H9 (cell line): ENCODE data around the gene EIF2D. TPM values are rescaled to one million over a fixed set of nuclear protein-coding genes. Genes with fewer than 3 reads are reported as not detected.

Source experiments
- DNase-seq: peaks from one replicate; pipeline ENCODE4 v3.0.0-alpha.2; 2017
- H2AFZ ChIP-seq: one replicate; pipeline ENCODE4 v1.6.1; 2013; ENCODE audit warnings: mild to moderate bottlenecking, low read length, control low read depth, moderate library complexity
- H2AK5ac ChIP-seq: 2 replicates; pipeline ENCODE4 v1.6.1; 2013; ENCODE audit warnings: low read length, control low read depth, mixed read lengths; ENCODE audit not compliant: insufficient read length
- H2BK120ac ChIP-seq: one replicate; pipeline ENCODE4 v1.6.1; 2013; ENCODE audit warnings: low read depth, mild to moderate bottlenecking, low read length, control low read depth, inconsistent platforms; ENCODE audit not compliant: poor library complexity, severe bottlenecking
- H2BK12ac ChIP-seq: 2 replicates; pipeline ENCODE4 v1.6.1; 2013; ENCODE audit warnings: low read length, control low read depth, mixed read lengths, low read depth; ENCODE audit not compliant: insufficient read length
- H2BK15ac ChIP-seq: 2 replicates; pipeline ENCODE4 v1.6.1; 2013; ENCODE audit warnings: low read depth, low read length, control low read depth
- H2BK20ac ChIP-seq: one replicate; pipeline ENCODE4 v1.6.1; 2013; ENCODE audit warnings: low read depth, mild to moderate bottlenecking, low read length, control low read depth, inconsistent platforms; ENCODE audit not compliant: poor library complexity, severe bottlenecking
- H2BK5ac ChIP-seq: 2 replicates; pipeline ENCODE4 v1.6.1; 2013; ENCODE audit warnings: low read length, control low read depth, mixed read lengths; ENCODE audit not compliant: insufficient read length
- H3K14ac ChIP-seq: 2 replicates; pipeline ENCODE4 v1.6.1; 2013; ENCODE audit warnings: low read length, control low read depth; ENCODE audit not compliant: insufficient read depth
- H3K18ac ChIP-seq: 2 replicates; pipeline ENCODE4 v1.6.1; 2013; ENCODE audit warnings: low read depth, mild to moderate bottlenecking, mixed read lengths, low read length, control low read depth; ENCODE audit not compliant: insufficient read length
- H3K23ac ChIP-seq: 2 replicates; pipeline ENCODE4 v1.6.1; 2013; ENCODE audit warnings: low read length, control low read depth, mixed read lengths, low read depth; ENCODE audit not compliant: insufficient read length
- H3K23me2 ChIP-seq: 2 replicates; pipeline ENCODE4 v1.6.1; 2013; ENCODE audit warnings: low read depth, mild to moderate bottlenecking, mixed read lengths, low read length, control low read depth; ENCODE audit not compliant: insufficient read length, poor library complexity, severe bottlenecking
- H3K27ac ChIP-seq: 2 replicates; pipeline ENCODE4 v1.5.1; 2013; ENCODE audit warnings: low read length, control low read depth, mixed read lengths, low read depth; ENCODE audit not compliant: insufficient read length
- H3K27me3 ChIP-seq: 2 replicates; pipeline ENCODE4 v1.6.1; 2013; ENCODE audit warnings: low read length, control low read depth, inconsistent platforms; ENCODE audit not compliant: insufficient read depth
- H3K4ac ChIP-seq: 2 replicates; pipeline ENCODE4 v1.6.1; 2013; ENCODE audit warnings: low read depth, mild to moderate bottlenecking, control low read depth, inconsistent platforms, low read length, moderate library complexity
- H3K4me1 ChIP-seq: 2 replicates; pipeline ENCODE4 v1.6.1; 2013; ENCODE audit warnings: low read length, control low read depth, inconsistent platforms; ENCODE audit not compliant: insufficient read depth
- H3K4me2 ChIP-seq: 2 replicates; pipeline ENCODE4 v1.6.1; 2013; ENCODE audit warnings: low read length, control low read depth, mixed read lengths; ENCODE audit not compliant: insufficient read length, insufficient read depth
- H3K56ac ChIP-seq: 2 replicates; pipeline ENCODE4 v1.6.1; 2013; ENCODE audit warnings: low read depth, mild to moderate bottlenecking, mixed read lengths, low read length, control low read depth; ENCODE audit not compliant: insufficient read length
- H3K79me1 ChIP-seq: 2 replicates; pipeline ENCODE4 v1.6.1; 2013; ENCODE audit warnings: low read depth, mild to moderate bottlenecking, moderate library complexity, low read length, control low read depth, inconsistent platforms; ENCODE audit not compliant: insufficient read depth, poor library complexity, severe bottlenecking
- H3K79me2 ChIP-seq: 2 replicates; pipeline ENCODE4 v1.6.1; 2013; ENCODE audit warnings: low read length, control low read depth, inconsistent platforms; ENCODE audit not compliant: insufficient read depth
- H3K9ac ChIP-seq: 2 replicates; pipeline ENCODE4 v1.6.1; 2013; ENCODE audit warnings: low read length, control low read depth, mixed read lengths; ENCODE audit not compliant: insufficient read length; ENCODE audit errors: extremely low read depth
- H3K9me3 ChIP-seq: one replicate; pipeline ENCODE4 v1.6.1; 2013; ENCODE audit warnings: low read depth, low read length, inconsistent platforms; ENCODE audit not compliant: control insufficient read depth
- H3T11ph ChIP-seq: one replicate; pipeline ENCODE4 v1.6.1; 2013; ENCODE audit warnings: mild to moderate bottlenecking, low read length, control low read depth, inconsistent platforms
- H4K20me1 ChIP-seq: one replicate; pipeline ENCODE4 v1.6.1; 2013; ENCODE audit not compliant: control insufficient read depth, insufficient read length, insufficient read depth
- H4K5ac ChIP-seq: 2 replicates; pipeline ENCODE4 v1.6.1; 2013; ENCODE audit warnings: low read depth, mild to moderate bottlenecking, mixed read lengths, low read length, control low read depth; ENCODE audit not compliant: insufficient read length
- H4K8ac ChIP-seq: replicated peaks from 2 replicates; pipeline ENCODE4 v1.6.1; 2013; ENCODE audit warnings: low read length, control low read depth, mixed read lengths, low read depth; ENCODE audit not compliant: insufficient read length
- H4K91ac ChIP-seq: 2 replicates; pipeline ENCODE4 v1.6.1; 2013; ENCODE audit warnings: low read depth, mild to moderate bottlenecking, moderate library complexity, mixed read lengths, low read length, control low read depth; ENCODE audit not compliant: insufficient read length
- H3K27ac Mint-ChIP-seq, 3 experiments: 2 replicates in 2 of 3; 3 replicates in 1 of 3; pipeline ENCODE4 v1.8.0; 2020 to 2021; ENCODE audit warnings: mixed read lengths in 3 of 3, mild to moderate bottlenecking in 1 of 3, moderate library complexity in 1 of 3
- H3K27me3 Mint-ChIP-seq: 2 replicates; pipeline ENCODE4 v1.8.0; 2021; ENCODE audit warnings: low read depth, mild to moderate bottlenecking, moderate library complexity, mixed read lengths
- H3K36me3 Mint-ChIP-seq, 3 experiments: 2 replicates in 2 of 3; 3 replicates in 1 of 3; pipeline ENCODE4 v1.8.0; 2020 to 2021; ENCODE audit warnings: low read depth in 3 of 3, mixed read lengths in 3 of 3; ENCODE audit not compliant: insufficient read depth in 1 of 3
- H3K4me1 Mint-ChIP-seq, 2 experiments: 2 replicates each; pipeline ENCODE4 v1.8.0; 2020; ENCODE audit warnings: mixed read lengths in 2 of 2
- H3K4me3 Mint-ChIP-seq, 2 experiments: 2 replicates in 1 of 2; 3 replicates in 1 of 2; pipeline ENCODE4 v1.8.0; 2020 to 2021; ENCODE audit warnings: mild to moderate bottlenecking in 2 of 2, mixed read lengths in 2 of 2, moderate library complexity in 1 of 2
- H3K9me3 Mint-ChIP-seq, 2 experiments: 2 replicates in 1 of 2; 3 replicates in 1 of 2; pipeline ENCODE4 v1.8.0; 2020; ENCODE audit warnings: mild to moderate bottlenecking in 2 of 2, mixed read lengths in 2 of 2, moderate library complexity in 1 of 2
- WGBS: extraction: QIAGEN DNeasy Blood & Tissue Kit; methylation state at CpG from one replicate; pipeline ENCODE4 v1.1.7; 2013; ENCODE audit warnings: missing lambda C conversion rate, low lambda C conversion rate, mixed read lengths; ENCODE audit not compliant: insufficient read length; ENCODE audit errors: extremely low coverage; 5-methylcytosine and 5-hydroxymethylcytosine counted together
- total RNA-seq: library from RNA; stranded (reverse); gene quantifications from 2 replicates; pipeline ENCODE4 v1.2.1, GENCODE V29; 2021
- TF ChIP-seq, protein P1 (sequence below): fragments of 200-600 bp; sonication (generic); conservative IDR thresholded peaks from 3 replicates; pipeline ENCODE4 v1.8.0; 2021; ENCODE audit warnings: antibody characterized with exemption, mild to moderate bottlenecking

Gene EIF2D
- total RNA-seq, 1 experiment from 2014 or later: 35.8 TPM

DNA sequence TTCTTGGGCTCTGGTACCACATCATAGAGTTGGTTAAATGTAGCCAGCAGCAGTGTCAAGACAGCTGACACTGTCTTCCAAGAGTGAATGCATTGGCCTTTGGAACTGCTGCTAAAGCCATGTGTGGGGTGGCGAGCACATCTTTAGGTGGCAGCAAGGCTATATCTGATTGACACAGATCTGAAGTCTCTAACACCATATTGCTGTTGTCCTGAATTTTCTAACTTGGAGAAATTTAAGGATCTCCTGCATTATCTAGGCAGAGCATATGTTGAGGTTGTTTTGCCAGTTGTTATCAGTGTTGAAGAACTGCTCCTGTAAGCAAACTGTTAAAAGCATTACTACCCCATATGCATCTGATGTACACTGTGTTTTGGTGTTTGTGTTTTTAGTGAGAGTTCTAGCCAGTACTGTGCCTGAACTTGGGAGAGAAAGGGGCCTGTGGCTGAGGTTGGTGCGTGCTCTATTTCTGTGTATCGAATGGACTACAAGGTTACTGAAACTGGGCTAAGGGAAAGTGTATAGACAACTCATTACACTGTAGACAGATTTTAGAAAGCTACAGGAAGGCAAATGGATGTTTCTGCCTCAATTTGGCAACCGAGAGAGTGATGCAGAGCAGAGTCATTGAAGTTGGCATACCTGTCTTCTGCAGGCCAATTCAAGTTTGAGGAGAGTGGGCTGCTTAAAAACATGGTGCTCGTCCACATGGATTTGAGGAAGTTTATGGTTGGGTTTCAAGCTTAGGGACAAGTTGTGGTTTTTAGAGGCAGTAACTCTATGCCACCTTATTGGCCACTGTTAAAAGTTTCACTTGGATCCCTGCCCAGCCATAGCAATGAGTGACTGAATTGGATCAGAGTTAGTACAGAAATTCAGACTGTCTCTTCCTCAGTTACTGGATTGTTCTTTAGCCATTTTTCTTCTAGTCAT lies 40.0 kb upstream of the EIF2D start:
- Mint-ChIP-seq H3K4me1 (peaks cover 0 to under 1% of the 10 kb centered on the region in 2 experiments; a peak in 1 of 4 replicates), H3K36me3 (peaks cover 2 to 8% (median 7%) of the 10 kb centered on the region in 3 experiments; a peak in 6 of 7 replicates), H3K9me3 (no peaks in the 10 kb centered on the region), H3K27me3 (peaks cover 13% of the 10 kb centered on the region), H3K27ac (no peak overlapping the region), H3K4me3 (no peak overlapping the region)
- Histone ChIP-seq H2BK12ac (no peak overlapping the region), H3K27ac (no peak overlapping the region), H2BK20ac (no peak overlapping the region), H3K27me3 (no peaks in the 10 kb centered on the region), H3K9me3 (no peaks in the 10 kb centered on the region), H2BK120ac (no peak overlapping the region), H3K23me2 (no peaks in the 10 kb centered on the region), H3K79me1 (no peaks in the 10 kb centered on the region), H2AFZ (no peak overlapping the region), H4K8ac (no peak overlapping the region), H2AK5ac (no peak overlapping the region), H3K14ac (no peak overlapping the region), H3T11ph (no peak overlapping the region), H3K4me2 (no peak overlapping the region), H4K91ac (no peak overlapping the region), H4K5ac (no peak overlapping the region), H4K20me1 (no peaks in the 10 kb centered on the region), H3K18ac (no peak overlapping the region), H3K56ac (no peak overlapping the region), H3K9ac (no peak overlapping the region), H3K23ac (no peak overlapping the region), H3K4ac (no peak overlapping the region), H2BK15ac (no peak overlapping the region), H3K79me2 (no peaks in the 10 kb centered on the region), H2BK5ac (no peak overlapping the region), H3K4me1 (no peaks in the 10 kb centered on the region)
- no peak for DNase-seq
- TF ChIP-seq, protein P1, sequence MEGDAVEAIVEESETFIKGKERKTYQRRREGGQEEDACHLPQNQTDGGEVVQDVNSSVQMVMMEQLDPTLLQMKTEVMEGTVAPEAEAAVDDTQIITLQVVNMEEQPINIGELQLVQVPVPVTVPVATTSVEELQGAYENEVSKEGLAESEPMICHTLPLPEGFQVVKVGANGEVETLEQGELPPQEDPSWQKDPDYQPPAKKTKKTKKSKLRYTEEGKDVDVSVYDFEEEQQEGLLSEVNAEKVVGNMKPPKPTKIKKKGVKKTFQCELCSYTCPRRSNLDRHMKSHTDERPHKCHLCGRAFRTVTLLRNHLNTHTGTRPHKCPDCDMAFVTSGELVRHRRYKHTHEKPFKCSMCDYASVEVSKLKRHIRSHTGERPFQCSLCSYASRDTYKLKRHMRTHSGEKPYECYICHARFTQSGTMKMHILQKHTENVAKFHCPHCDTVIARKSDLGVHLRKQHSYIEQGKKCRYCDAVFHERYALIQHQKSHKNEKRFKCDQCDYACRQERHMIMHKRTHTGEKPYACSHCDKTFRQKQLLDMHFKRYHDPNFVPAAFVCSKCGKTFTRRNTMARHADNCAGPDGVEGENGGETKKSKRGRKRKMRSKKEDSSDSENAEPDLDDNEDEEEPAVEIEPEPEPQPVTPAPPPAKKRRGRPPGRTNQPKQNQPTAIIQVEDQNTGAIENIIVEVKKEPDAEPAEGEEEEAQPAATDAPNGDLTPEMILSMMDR: no peak
- no CpG with 5 or more reads among the region's 5 CpGs for WGBS
